Naive thymus-derived CD4-positive, alpha-beta T cell (primary cell): ENCODE data around the gene WDR77. TPM values are rescaled to one million over a fixed set of nuclear protein-coding genes. Genes with fewer than 3 reads are reported as not detected.
A peak's percentile ranks its signal among the peaks of the same experiment; 100 is the strongest.

Source experiments
- ATAC-seq: fragments of 150-1000 bp; cut with Tn5 transposase; 2 replicates; pipeline ENCODE4 v1.10.0; 2021; ENCODE audit warnings: mild to moderate bottlenecking, moderate library complexity
- CTCF ChIA-PET: fragments of 350-600 bp; sonication (Branson Sonifier 250); formaldehyde crosslinking; loops from one replicate; lab custom pipeline; 2021; ENCODE audit warnings: antibody characterized with exemption; lab: Charles Lee
- POLR2A ChIA-PET: fragments of 350-600 bp; sonication (Branson Sonifier 250); formaldehyde crosslinking; loops from one replicate; lab custom pipeline; 2021; ENCODE audit warnings: antibody characterized with exemption, inconsistent platforms; lab: Charles Lee
- DNase-seq, 9 donors: peaks; one replicate each; pipeline versions ENCODE4 v3.0.0 to v3.0.0-alpha.2; 2020 to 2022; ENCODE audit warnings: mixed read lengths in 1 of 9
- H3K27ac ChIP-seq: one replicate; pipeline ENCODE4 v1.7.0; 2013; ENCODE audit warnings: mild to moderate bottlenecking, low read depth, low read length, moderate library complexity
- H3K27me3 ChIP-seq, 2 donors: one replicate each; pipeline ENCODE4 v1.7.0; 2013; ENCODE audit warnings: low read length in 2 of 2, mild to moderate bottlenecking in 2 of 2, moderate library complexity in 2 of 2; ENCODE audit not compliant: control insufficient read depth in 2 of 2, insufficient read depth in 2 of 2
- H3K36me3 ChIP-seq, 3 experiments: 1 replicate in 2 of 3; 2 replicates in 1 of 3; pipeline ENCODE4 v1.7.0; 2013; ENCODE audit warnings: low read length in 3 of 3, mild to moderate bottlenecking in 3 of 3, moderate library complexity in 1 of 3; ENCODE audit not compliant: insufficient read depth in 3 of 3, control insufficient read depth in 2 of 3
- H3K4me1 ChIP-seq, 2 donors: one replicate each; pipeline ENCODE4 v1.7.0; 2013; ENCODE audit warnings: low read length in 2 of 2, mild to moderate bottlenecking in 2 of 2, moderate library complexity in 1 of 2; ENCODE audit not compliant: control insufficient read depth in 2 of 2, insufficient read depth in 2 of 2
- H3K4me3 ChIP-seq: 2 replicates; pipeline ENCODE4 v1.7.0; 2013; ENCODE audit warnings: mild to moderate bottlenecking, low read length
- H3K9me3 ChIP-seq, 3 experiments: 1 replicate in 2 of 3; 2 replicates in 1 of 3; pipeline ENCODE4 v1.7.0; 2013; ENCODE audit warnings: low read length in 3 of 3; ENCODE audit not compliant: control insufficient read depth in 2 of 3
- H3K27ac Mint-ChIP-seq, 9 donors: one replicate each; pipeline ENCODE4 v1.8.0; 2020 to 2022; ENCODE audit warnings: mixed read lengths in 9 of 9, mild to moderate bottlenecking in 8 of 9, moderate library complexity in 5 of 9, inconsistent platforms in 2 of 9
- H3K27me3 Mint-ChIP-seq, 5 donors: one replicate each; pipeline ENCODE4 v1.8.0; 2021 to 2022; ENCODE audit warnings: mixed read lengths in 5 of 5, mild to moderate bottlenecking in 1 of 5
- H3K36me3 Mint-ChIP-seq, 5 donors: one replicate each; pipeline ENCODE4 v1.8.0; 2020 to 2022; ENCODE audit warnings: mixed read lengths in 5 of 5, mild to moderate bottlenecking in 3 of 5, inconsistent platforms in 1 of 5
- H3K4me1 Mint-ChIP-seq, 7 donors: one replicate each; pipeline ENCODE4 v1.8.0; 2020 to 2022; ENCODE audit warnings: mixed read lengths in 7 of 7, mild to moderate bottlenecking in 3 of 7, inconsistent platforms in 1 of 7
- H3K4me3 Mint-ChIP-seq, 10 donors: one replicate each; pipeline ENCODE4 v1.8.0; 2020 to 2022; ENCODE audit warnings: mild to moderate bottlenecking in 10 of 10, mixed read lengths in 10 of 10, moderate library complexity in 6 of 10, inconsistent platforms in 2 of 10
- H3K9me3 Mint-ChIP-seq, 11 donors: one replicate each; pipeline ENCODE4 v1.8.0; 2020 to 2022; ENCODE audit warnings: mixed read lengths in 11 of 11, mild to moderate bottlenecking in 4 of 11, inconsistent platforms in 1 of 11, moderate library complexity in 1 of 11
- intact Hi-C, 2 donors: fragments of 100-400 bp; cut with micrococcal nuclease; formaldehyde crosslinking; loops; one replicate each; pipeline ENCODE4 v1.15.1; 2023
- polyA plus RNA-seq, 2 donors: library from polyadenylated mRNA; unstranded; fragments of 300-500 nt; fragmentation: Illumina TruSeq; gene quantifications; one replicate each; pipeline ENCODE4 v1.2.3, GENCODE V29; 2021
- total RNA-seq, 6 experiments: library from RNA in 5 of 6; stranded (reverse) in 5 of 6; gene quantifications; 1 replicate in 5 of 6; 2 replicates in 1 of 6; pipeline ENCODE4 v1.2.3 and lab custom pipeline; 2021 to 2026

WDR77 gene
- total and polyA plus RNA-seq, 7 experiments from 2014 or later: 20.7 to 44.7 (median 30.0) TPM

DNA sequence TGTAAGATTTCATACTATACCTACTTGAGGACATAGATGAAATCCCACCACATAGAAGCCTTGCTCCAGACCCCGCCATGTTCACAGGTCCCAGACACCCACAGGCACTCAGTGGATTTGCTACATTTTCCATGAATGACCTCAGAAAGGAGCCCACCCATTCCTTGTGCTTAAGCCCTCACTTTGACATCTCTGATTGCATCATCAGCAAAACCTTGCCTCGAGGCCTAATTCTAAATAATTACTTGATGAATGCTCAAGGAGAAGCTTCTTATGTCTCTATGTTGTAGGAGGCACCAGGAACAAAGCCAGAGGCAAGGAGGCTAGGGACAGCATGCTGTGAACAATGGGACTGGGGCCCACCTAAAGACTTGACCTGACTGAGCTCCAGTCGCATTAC is 33.6 kb downstream of the WDR77 start:
- Histone ChIP-seq H3K9me3 (no peaks in the 10 kb centered on the region), H3K4me1 (no peaks in the 10 kb centered on the region), H3K27ac (no peak overlapping the region), H3K4me3 (no peak overlapping the region), H3K27me3 (no peaks in the 10 kb centered on the region), H3K36me3 (peaks cover 0 to 20% (median 0%) of the 10 kb centered on the region in 3 experiments)
- H3K27me3 Mint-ChIP-seq: peaks cover 0 to 18% (median 0%) of the 10 kb centered on the region in 5 donors
- no peak for DNase-seq
- ChIA-PET POLR2A (interaction anchor here (0.9 kb wide), 1 partner anchor 18 kb away, joined by 3 read pairs; no protein-coding TSS in a partner anchor), CTCF (no interaction called here)
- no peak overlapping the region for H3K27ac Mint-ChIP-seq
- H3K4me1 Mint-ChIP-seq: peaks cover 0 to 3% (median 0%) of the 10 kb centered on the region in 7 donors
- H3K9me3 Mint-ChIP-seq: peaks cover 0 to 2% (median 0%) of the 10 kb centered on the region in 11 donors
- no peak overlapping the region for H3K4me3 Mint-ChIP-seq
- H3K36me3 Mint-ChIP-seq: peaks cover 0 to 55% (median 33%) of the 10 kb centered on the region in 5 donors
- no peak for ATAC-seq
- intact Hi-C loops: no loop called here

- peaks cover 0 to 51% (median 30%) of the 10 kb centered on the region in 5 donors for H3K36me3 Mint-ChIP-seq
- no peaks in the 10 kb centered on the region for H3K4me1 ChIP-seq
- intact Hi-C loops: no loop called here
Measured at GRCh38 chr1:111414756-111415155, 34.3 kb downstream of the WDR77 start.

DNA sequence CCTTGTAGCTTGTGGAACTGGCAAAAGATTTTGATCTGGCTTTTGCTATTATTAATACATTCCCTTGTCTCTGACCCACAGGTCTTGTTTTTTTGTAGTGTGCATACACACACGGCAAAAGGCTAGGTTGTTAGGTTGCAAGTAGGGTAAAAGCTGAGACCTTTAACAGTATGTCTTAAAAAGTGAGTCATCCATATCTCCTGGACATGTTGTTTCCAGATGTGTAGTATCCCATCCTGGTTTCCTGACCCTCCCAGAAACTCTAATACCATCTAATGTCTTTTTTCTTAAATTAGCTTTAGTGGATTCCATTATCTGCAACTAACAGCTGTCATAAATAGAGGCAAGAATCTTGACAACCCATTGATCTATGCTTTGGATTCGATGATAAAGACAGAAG is 36.2 kb downstream of the WDR77 start:
- Histone ChIP-seq H3K27ac (no peak overlapping the region), H3K4me1 (no peaks in the 10 kb centered on the region), H3K27me3 (no peaks in the 10 kb centered on the region), H3K4me3 (no peak overlapping the region), H3K36me3 (peaks cover 0 to 8% (median 0%) of the 10 kb centered on the region in 3 experiments), H3K9me3 (no peaks in the 10 kb centered on the region)
- no peaks in the 10 kb centered on the region for H3K9me3 Mint-ChIP-seq
- ChIA-PET POLR2A (interaction anchor here (0.5 to 1.0 kb wide), 2 partner anchors 13 to 35 kb away, joined by 3 read pairs; no protein-coding TSS in a partner anchor), CTCF (interaction anchor here (1.6 kb wide), 1 partner anchor 13 kb away, joined by 6 read pairs; no protein-coding TSS in a partner anchor)
- intact Hi-C loops: no loop called here
- peaks cover 0 to 3% (median 1%) of the 10 kb centered on the region in 7 donors for H3K4me1 Mint-ChIP-seq
- H3K4me3 Mint-ChIP-seq: no peak overlapping the region
- peaks cover 0 to 26% (median 0%) of the 10 kb centered on the region in 5 donors for H3K27me3 Mint-ChIP-seq
- H3K36me3 Mint-ChIP-seq: peaks cover 0 to 33% (median 18%) of the 10 kb centered on the region in 5 donors
- DNase-seq (no peak), ATAC-seq (no peak)
- no peak overlapping the region for H3K27ac Mint-ChIP-seq

More at GRCh38 chr1:111414756-111415155, 34.3 kb downstream of the WDR77 start:
- CTCF ChIA-PET: no interaction called here
- Mint-ChIP-seq H3K27me3 (peaks cover 0 to 23% (median 0%) of the 10 kb centered on the region in 5 donors), H3K27ac (no peak overlapping the region), H3K9me3 (peaks cover 0 to 2% (median 0%) of the 10 kb centered on the region in 11 donors), H3K4me1 (peaks cover 0 to 3% (median 0%) of the 10 kb centered on the region in 7 donors), H3K4me3 (no peak overlapping the region)
- no peaks in the 10 kb centered on the region for H3K9me3 ChIP-seq
- H3K36me3 ChIP-seq: peaks cover 0 to 20% (median 0%) of the 10 kb centered on the region in 3 experiments
- no peaks in the 10 kb centered on the region for H3K27me3 ChIP-seq
- ATAC-seq (no peak), DNase-seq (no peak)
- POLR2A ChIA-PET: no interaction called here
- H3K27ac ChIP-seq: no peak overlapping the region
- no peak overlapping the region for H3K4me3 ChIP-seq

- POLR2A ChIA-PET: interaction anchor here (1.1 to 1.7 kb wide), 3 partner anchors 33 to 184 kb away, joined by 3 to 4 read pairs (median 4); no protein-coding TSS in a partner anchor
- no peak overlapping the region for H3K4me3 ChIP-seq
- Mint-ChIP-seq H3K9me3 (no peaks in the 10 kb centered on the region), H3K36me3 (no peaks in the 10 kb centered on the region), H3K27me3 (peaks cover 0 to 27% (median 0%) of the 10 kb centered on the region in 5 donors), H3K4me1 (peaks cover 14 to 38% (median 31%) of the 10 kb centered on the region in 7 donors), H3K4me3 (peak overlapping the region in 1 of 10 donors; percentile 9), H3K27ac (peak overlapping the region in 8 of 9 donors; percentile 67 to 90 (median 81))
- H3K9me3 ChIP-seq: no peaks in the 10 kb centered on the region
- intact Hi-C loops: loop anchor here in 1 of 2 donors (2.0 to 5.0 kb wide), 4 partner anchors 42 to 1666 kb away; partner anchors contain the start of genes ATP5PB, LRIG2 and WDR77
- H3K4me1 ChIP-seq: peaks cover 12 to 24% of the 10 kb centered on the region in 2 donors
- no peak for ATAC-seq
- CTCF ChIA-PET: no interaction called here
- peak overlapping the region; percentile 54 for H3K27ac ChIP-seq
- H3K36me3 ChIP-seq: no peaks in the 10 kb centered on the region
- no peak for DNase-seq
- H3K27me3 ChIP-seq: no peaks in the 10 kb centered on the region
Measured at GRCh38 chr1:111407301-111407700, 41.8 kb downstream of the WDR77 start.

DNA sequence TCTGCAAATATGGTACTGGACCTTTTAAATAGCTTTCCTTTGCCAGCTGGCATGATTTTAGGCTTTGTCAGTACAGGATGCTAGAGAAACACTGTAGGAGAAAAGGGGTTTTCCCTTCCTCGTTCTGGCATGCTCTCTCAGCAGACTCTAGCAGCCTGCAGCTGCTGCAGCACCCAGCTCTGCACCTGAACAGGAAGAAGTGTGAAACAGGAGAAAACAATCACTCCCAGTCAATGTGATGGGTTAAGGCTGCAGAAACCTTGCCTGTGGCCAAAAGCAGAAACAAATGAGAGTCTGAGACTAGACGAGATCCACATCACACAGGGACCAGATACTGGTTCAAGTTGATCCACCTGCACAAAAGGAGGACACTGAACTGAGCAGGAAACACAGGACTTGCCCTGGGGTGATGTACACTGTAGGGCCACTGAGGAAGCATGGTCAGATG is 42.7 kb downstream of the WDR77 start:
- Histone ChIP-seq H3K36me3 (no peaks in the 10 kb centered on the region), H3K4me1 (peaks cover 12 to 24% of the 10 kb centered on the region in 2 donors), H3K9me3 (no peaks in the 10 kb centered on the region), H3K4me3 (no peak overlapping the region), H3K27ac (peak overlapping the region; percentile 54), H3K27me3 (no peaks in the 10 kb centered on the region)
- Mint-ChIP-seq H3K4me3 (peak overlapping the region; percentile 29 to 81 (median 61)), H3K27me3 (peaks cover 0 to 26% (median 0%) of the 10 kb centered on the region in 5 donors), H3K9me3 (no peaks in the 10 kb centered on the region), H3K4me1 (peaks cover 14 to 38% (median 31%) of the 10 kb centered on the region in 7 donors), H3K27ac (peak overlapping the region in 8 of 9 donors; percentile 67 to 90 (median 78)), H3K36me3 (no peaks in the 10 kb centered on the region)
- ChIA-PET POLR2A (interaction anchor here (0.6 to 1.7 kb wide), 8 partner anchors 10 to 441 kb away, joined by 3 to 5 read pairs (median 4); no protein-coding TSS in a partner anchor), CTCF (interaction anchor here (0.9 to 1.1 kb wide), 2 partner anchors 185 to 362 kb away, joined by 3 to 5 read pairs; no protein-coding TSS in a partner anchor)
- ATAC-seq (peak; percentile 99), DNase-seq (peak in 8 of 9 donors; percentile 33 to 74 (median 64))
- intact Hi-C loops: loop anchor here in 1 of 2 donors (1.0 to 5.0 kb wide), 5 partner anchors 35 to 1666 kb away; partner anchors contain the start of genes ATP5PB, LRIG2 and WDR77

- intact Hi-C loops: loop anchor here in 1 of 2 donors (5.0 kb wide), 1 partner anchor 372 kb away; no protein-coding TSS in a partner anchor
- H3K27ac ChIP-seq: no peak overlapping the region
- no peaks in the 10 kb centered on the region for H3K36me3 Mint-ChIP-seq
Measured at GRCh38 chr1:111404588-111404987, 44.5 kb downstream of the WDR77 start.

More at GRCh38 chr1:111404588-111404987, 44.5 kb downstream of the WDR77 start:
- peaks cover 0 to 34% (median 0%) of the 10 kb centered on the region in 5 donors for H3K27me3 Mint-ChIP-seq
- Histone ChIP-seq H3K36me3 (no peaks in the 10 kb centered on the region), H3K4me1 (peaks cover 12 to 24% of the 10 kb centered on the region in 2 donors), H3K27me3 (no peaks in the 10 kb centered on the region), H3K9me3 (no peaks in the 10 kb centered on the region), H3K4me3 (no peak overlapping the region)
- DNase-seq (no peak), ATAC-seq (no peak)
- no peak overlapping the region for H3K4me3 Mint-ChIP-seq
- H3K4me1 Mint-ChIP-seq: peaks cover 18 to 44% (median 39%) of the 10 kb centered on the region in 7 donors
- H3K27ac Mint-ChIP-seq: no peak overlapping the region
- ChIA-PET CTCF (interaction anchor here (0.8 kb wide), 1 partner anchor 374 kb away, joined by 4 read pairs; no protein-coding TSS in a partner anchor), POLR2A (interaction anchor here (0.6 to 1.6 kb wide), 2 partner anchors 38 to 220 kb away, joined by 3 to 4 read pairs; no protein-coding TSS in a partner anchor)
- H3K9me3 Mint-ChIP-seq: no peaks in the 10 kb centered on the region
